HepG2 (cell line): ENCODE data around the gene WWP2. TPM values are rescaled to one million over a fixed set of nuclear protein-coding genes. Genes with fewer than 3 reads are reported as not detected.

Source experiments
- ATAC-seq: fragments of 200-7000 bp; cut with Tn5 transposase; 3 replicates; pipeline ENCODE4 v1.9.1; 2020; ENCODE audit warnings: mild to moderate bottlenecking, moderate library complexity
- BruUV-seq: library from RNA; stranded (reverse); fragments of 400-500 nt; replicated peaks from 2 replicates; lab custom pipeline; 2021; lab: Mats Ljungman, UMichigan
- CTCF ChIA-PET: fragments of 300-600 bp; formaldehyde crosslinking; extraction: SDS; loops from one replicate; lab custom pipeline; 2021; ENCODE audit warnings: low total read pairs, inconsistent platforms, low intra/inter-chr PET ratio; lab: Yijun Ruan, JAX
- POLR2A ChIA-PET: fragments of 350-600 bp; sonication (Branson Sonifier 250); formaldehyde crosslinking; loops from one replicate; lab custom pipeline; 2020; ENCODE audit warnings: antibody characterized with exemption, inconsistent platforms; lab: Yijun Ruan, JAX
- DNase-seq: peaks from one replicate; pipeline ENCODE4 v3.0.0-alpha.2; 2015; ENCODE audit warnings: low spot score
- FAIRE-seq: peaks from 3 replicates; lab custom pipeline; 2011; peaks lifted over from hg19 to GRCh38; lab: Jason Lieb, UNC
- H2AFZ ChIP-seq: one replicate; pipeline ENCODE4 v1.6.1; 2011; ENCODE audit warnings: low read length, inconsistent platforms
- H3K27ac ChIP-seq: fragments of 300-600 bp; 3 replicates; pipeline ENCODE4 v1.8.0; 2011; ENCODE audit warnings: mixed run types, mild to moderate bottlenecking, mixed read lengths, low read length, inconsistent platforms; ENCODE audit not compliant: insufficient read depth; ENCODE audit errors: extremely low read length
- H3K27me3 ChIP-seq, 2 experiments: fragments of 200-600 bp in 1 of 2; 2 replicates in 1 of 2; 3 replicates in 1 of 2; pipeline versions ENCODE4 v1.6.0 to v1.8.0; 2011; ENCODE audit warnings: low read length in 2 of 2, mild to moderate bottlenecking in 2 of 2, moderate library complexity in 2 of 2, inconsistent platforms in 1 of 2; ENCODE audit not compliant: insufficient read depth in 2 of 2, control insufficient read depth in 1 of 2
- H3K36me3 ChIP-seq, 2 experiments: fragments of 200-600 bp in 1 of 2; replicated peaks in 1 of 2; 2 replicates in 1 of 2; 3 replicates in 1 of 2; pipeline versions ENCODE4 v1.5.1 to v1.8.0; 2011; ENCODE audit warnings: low read length in 2 of 2, inconsistent platforms in 1 of 2; ENCODE audit not compliant: insufficient read depth in 2 of 2, control insufficient read depth in 1 of 2
- H3K4me1 ChIP-seq: 2 replicates; pipeline ENCODE4 v1.5.1; 2012; ENCODE audit warnings: low read length, inconsistent platforms; ENCODE audit not compliant: insufficient read depth
- H3K4me2 ChIP-seq: 2 replicates; pipeline ENCODE4 v1.6.0; 2011; ENCODE audit warnings: low read depth, low read length, inconsistent platforms
- H3K4me3 ChIP-seq, 3 experiments: fragments of 200-600 bp in 1 of 3; sonication (generic), shearing (Covaris generic) in 1 of 3; replicated peaks in 1 of 3; 2 replicates each; pipeline ENCODE4 v1.5.1; 2011 to 2016; ENCODE audit warnings: low read length in 3 of 3, inconsistent platforms in 2 of 3, low read depth in 2 of 3, mild to moderate bottlenecking in 2 of 3, control low read depth in 1 of 3, mixed read lengths in 1 of 3; ENCODE audit not compliant: insufficient read depth in 1 of 3
- H3K79me2 ChIP-seq: one replicate; pipeline ENCODE4 v1.6.1; 2011; ENCODE audit warnings: low read length, inconsistent platforms; ENCODE audit not compliant: insufficient read depth
- H3K9ac ChIP-seq: 2 replicates; pipeline ENCODE4 v1.6.0; 2011; ENCODE audit warnings: mild to moderate bottlenecking, low read depth, low read length, inconsistent platforms; ENCODE audit not compliant: insufficient read depth
- H3K9me3 ChIP-seq: 2 replicates; pipeline ENCODE4 v1.5.1; 2012; ENCODE audit warnings: mild to moderate bottlenecking, low read length
- H4K20me1 ChIP-seq: 2 replicates; pipeline ENCODE4 v1.6.0; 2011; ENCODE audit warnings: inconsistent platforms, mild to moderate bottlenecking, low read length, moderate library complexity; ENCODE audit not compliant: insufficient read depth
- DMAP1 ChIP-seq: IDR thresholded peaks from 2 replicates; pipeline ENCODE4 v1.6.1; 2016
- EP300 ChIP-seq, 3 experiments: sonication (generic) in 1 of 3; formaldehyde crosslinking in 1 of 3; IDR thresholded peaks; 2 replicates each; pipeline versions ENCODE4 v1.5.1 to v1.6.1; 2011 to 2020; ENCODE audit warnings: low read depth in 2 of 3, low read length in 2 of 3, borderline replicate concordance in 1 of 3, improper control_type of control experiment in 1 of 3, mild to moderate bottlenecking in 1 of 3, missing genetic modification reagents in 1 of 3, moderate library complexity in 1 of 3
- EZH2 ChIP-seq: conservative IDR thresholded peaks from 2 replicates; pipeline ENCODE4 v1.6.1; 2012; ENCODE audit warnings: mild to moderate bottlenecking, low read depth, low read length, moderate library complexity
- HMG20A ChIP-seq: IDR thresholded peaks from 2 replicates; pipeline ENCODE4 v1.6.1; 2016; ENCODE audit warnings: borderline replicate concordance
- POGZ ChIP-seq: sonication (generic); formaldehyde crosslinking; IDR thresholded peaks from 2 replicates; pipeline ENCODE4 v1.4.0; 2020; ENCODE audit warnings: mild to moderate bottlenecking, missing genetic modification reagents
- RBM22 ChIP-seq: fragments of 200-400 bp; formaldehyde crosslinking; optimal IDR thresholded peaks from 2 replicates; pipeline ENCODE3; 2017; ENCODE audit warnings: mild to moderate bottlenecking, low read length, moderate library complexity
- SATB2 ChIP-seq: sonication (generic); formaldehyde crosslinking; IDR thresholded peaks from 2 replicates; pipeline ENCODE4 v1.5.0; 2020; ENCODE audit warnings: missing genetic modification reagents
- SMAD9 ChIP-seq: sonication (generic); formaldehyde crosslinking; IDR thresholded peaks from 2 replicates; pipeline ENCODE4 v1.5.1; 2020; ENCODE audit warnings: mild to moderate bottlenecking, missing genetic modification reagents
- SOX5 ChIP-seq: IDR thresholded peaks from 2 replicates; pipeline ENCODE4 v1.6.1; 2016; ENCODE audit warnings: borderline replicate concordance
- SRSF1 ChIP-seq: fragments of 200-400 bp; formaldehyde crosslinking; optimal IDR thresholded peaks from 2 replicates; pipeline ENCODE3; 2017; ENCODE audit warnings: mild to moderate bottlenecking, low read depth, low read length, moderate library complexity
- TBX3 ChIP-seq: fragments of 450-650 bp; IDR thresholded peaks from 2 replicates; pipeline ENCODE4 v1.6.1; 2017; ENCODE audit warnings: antibody characterized with exemption, mild to moderate bottlenecking, inconsistent platforms, borderline replicate concordance
- ZNF326 ChIP-seq: sonication (generic); formaldehyde crosslinking; IDR thresholded peaks from 2 replicates; pipeline ENCODE4 v1.4.0; 2020; ENCODE audit warnings: missing genetic modification reagents, borderline replicate concordance
- ZNF460 ChIP-seq: sonication (generic); formaldehyde crosslinking; IDR thresholded peaks from 2 replicates; pipeline ENCODE4 v1.5.1; 2020; ENCODE audit warnings: missing genetic modification reagents, mild to moderate bottlenecking, borderline replicate concordance
- WGBS: methylation state at CpG from one replicate; pipeline ENCODE4 v1.1.6; 2017; ENCODE audit warnings: low lambda C conversion rate; 5-methylcytosine and 5-hydroxymethylcytosine counted together
- in situ Hi-C: cut with HindIII; loops from 2 replicates; pipeline ENCODE4 v1.10.0; 2017; ENCODE audit warnings: low pct_unique_long_range_greater_than_20kb; ENCODE audit not compliant: extremely low pct_ligation_motif_present
- intact Hi-C: fragments of 100-400 bp; cut with micrococcal nuclease; formaldehyde crosslinking; loops from one replicate; pipeline ENCODE4 v1.10.0; 2022; ENCODE audit not compliant: unreplicated experiment
- polyA plus RNA-seq, 8 experiments: library from polyadenylated mRNA; depleted of rRNA in 3 of 8; stranded (reverse) in 7 of 8; unstranded in 1 of 8; fragments of >200 nt; fragmentation: Illumina TruSeq in 4 of 8; extraction: Trizol in 4 of 8; gene quantifications; 2 replicates each; pipeline versions ENCODE4 v1.2.1 to v1.2.3, GENCODE V29; 2011 to 2016; ENCODE audit warnings: low read depth in 4 of 8, missing spikeins in 1 of 8, mixed read lengths in 1 of 8; ENCODE audit not compliant: insufficient read depth in 1 of 8
- total RNA-seq, 5 experiments: library from RNA; depleted of rRNA; stranded (reverse); fragments of >200 nt; fragmentation: Illumina TruSeq; extraction: Trizol; gene quantifications; 2 replicates each; pipeline ENCODE4 v1.2.3, GENCODE V29; 2016; ENCODE audit warnings: low read depth in 1 of 5

The WWP2 gene
- total and polyA plus RNA-seq, 2 of the 13 experiments (the other 11 are each of a cell fraction or from before 2014, with no cell fraction given), result 11.4 to 28.2 TPM

GRCh38 chr16:69741519-69741918 lies 20.6 kb upstream of the WWP2 start:
- Histone ChIP-seq H3K4me2 (no peak overlapping the region), H3K4me1 (peaks cover 11% of the 10 kb centered on the region), H3K79me2 (peaks cover 11% of the 10 kb centered on the region), H2AFZ (no peak overlapping the region), H3K9me3 (no peaks in the 10 kb centered on the region), H3K27me3 (no peaks in the 10 kb centered on the region), H4K20me1 (peaks cover 4% of the 10 kb centered on the region; the same call in 1 of the 2 replicates), H3K27ac (no peak overlapping the region), H3K9ac (no peak overlapping the region), H3K4me3 (no peak overlapping the region), H3K36me3 (peaks cover 37 to 70% of the 10 kb centered on the region in 2 experiments)
- BruUV-seq, result no TSS peak
- DNase-seq (no peak), ATAC-seq (no peak), FAIRE-seq (no peak)
- CTCF ChIA-PET, result no interaction called here
- intact Hi-C loops (no loop called here), in situ Hi-C loops (no loop called here)
- 88% methylated on average over 8 of the region's 8 CpGs for WGBS
- no peak for TF ChIP-seq EP300 (IDR thresholded peaks at IDR 0.05; ENCODE audit: low read depth in 2 of 2, low read length in 2 of 2)
- no peak for TF ChIP-seq EP300 (CRISPR knock-in tag; IDR thresholded peaks at IDR 0.05; ENCODE audit: borderline replicate concordance)
- TF ChIP-seq HMG20A (CRISPR knock-in tag), result no peak
- no peak for TF ChIP-seq SMAD9 (CRISPR knock-in tag)
- no peak for TF ChIP-seq EZH2
- no peak for TF ChIP-seq DMAP1
- no peak for TF ChIP-seq SATB2 (CRISPR knock-in tag)
- TF ChIP-seq ZNF460 (CRISPR knock-in tag), result no peak
- no peak for TF ChIP-seq SRSF1
- no peak for TF ChIP-seq POGZ
- TF ChIP-seq SOX5, result no peak
- TF ChIP-seq RBM22, result no peak
- no peak for TF ChIP-seq TBX3
- TF ChIP-seq ZNF326 (CRISPR knock-in tag), result no peak
- POLR2A ChIA-PET, result interaction anchor here (2.2 to 6.2 kb wide), 3 partner anchors 13 to 19 kb away, joined by 12 to 46 read pairs (median 19); partner anchors contain the start of genes NOB1 and NQO1
